ENCODE results near the gene SKIL. TPM values are rescaled to one million over a fixed set of nuclear protein-coding genes. Genes with fewer than 3 reads are reported as not detected.

Gene SKIL
- total and polyA plus RNA-seq, 2 donors from 2014 or later, result 5.6 to 68.2 TPM

GRCh38 chr3:170410428-170411029 lies 53.0 kb downstream of the SKIL start:
- Histone ChIP-seq H3K9me3 (ENCODE audit: control insufficient read depth in 2 of 3, insufficient read depth in 1 of 3, low read length in 3 of 3) (no peaks in the 10 kb centered on the region), H3K4me1 (ENCODE audit: control insufficient read depth in 2 of 3, insufficient read depth in 2 of 3, low read depth in 1 of 3, low read length in 3 of 3) (peaks cover 0 to 3% (median 0%) of the 10 kb centered on the region in 3 donors), H3K27ac (ENCODE audit: low read depth in 2 of 2, low read length in 2 of 2) (no peak overlapping the region), H3K27me3 (ENCODE audit: control insufficient read depth, insufficient read depth, low read length) (no peaks in the 10 kb centered on the region), H3K36me3 (ENCODE audit: control insufficient read depth in 2 of 3, insufficient read depth in 3 of 3, low read length in 3 of 3) (no peaks in the 10 kb centered on the region), H3K9ac (ENCODE audit: low read length in 3 of 3) (no peak overlapping the region), H3K4me3 (ENCODE audit: low read length in 3 of 3) (no peak overlapping the region)
- FAIRE-seq, result peak; percentile 74
- DNase-seq, result peak in 2 of 5 donors; percentile 45 to 67
- intact Hi-C loops (cut with DNase I), result no loop called here
- TF ChIP-seq, protein P1, sequence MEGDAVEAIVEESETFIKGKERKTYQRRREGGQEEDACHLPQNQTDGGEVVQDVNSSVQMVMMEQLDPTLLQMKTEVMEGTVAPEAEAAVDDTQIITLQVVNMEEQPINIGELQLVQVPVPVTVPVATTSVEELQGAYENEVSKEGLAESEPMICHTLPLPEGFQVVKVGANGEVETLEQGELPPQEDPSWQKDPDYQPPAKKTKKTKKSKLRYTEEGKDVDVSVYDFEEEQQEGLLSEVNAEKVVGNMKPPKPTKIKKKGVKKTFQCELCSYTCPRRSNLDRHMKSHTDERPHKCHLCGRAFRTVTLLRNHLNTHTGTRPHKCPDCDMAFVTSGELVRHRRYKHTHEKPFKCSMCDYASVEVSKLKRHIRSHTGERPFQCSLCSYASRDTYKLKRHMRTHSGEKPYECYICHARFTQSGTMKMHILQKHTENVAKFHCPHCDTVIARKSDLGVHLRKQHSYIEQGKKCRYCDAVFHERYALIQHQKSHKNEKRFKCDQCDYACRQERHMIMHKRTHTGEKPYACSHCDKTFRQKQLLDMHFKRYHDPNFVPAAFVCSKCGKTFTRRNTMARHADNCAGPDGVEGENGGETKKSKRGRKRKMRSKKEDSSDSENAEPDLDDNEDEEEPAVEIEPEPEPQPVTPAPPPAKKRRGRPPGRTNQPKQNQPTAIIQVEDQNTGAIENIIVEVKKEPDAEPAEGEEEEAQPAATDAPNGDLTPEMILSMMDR (IDR thresholded peaks at IDR 0.05; ENCODE audit: borderline replicate concordance, extremely low read depth, insufficient read depth), result peak; percentile 60

DNA sequence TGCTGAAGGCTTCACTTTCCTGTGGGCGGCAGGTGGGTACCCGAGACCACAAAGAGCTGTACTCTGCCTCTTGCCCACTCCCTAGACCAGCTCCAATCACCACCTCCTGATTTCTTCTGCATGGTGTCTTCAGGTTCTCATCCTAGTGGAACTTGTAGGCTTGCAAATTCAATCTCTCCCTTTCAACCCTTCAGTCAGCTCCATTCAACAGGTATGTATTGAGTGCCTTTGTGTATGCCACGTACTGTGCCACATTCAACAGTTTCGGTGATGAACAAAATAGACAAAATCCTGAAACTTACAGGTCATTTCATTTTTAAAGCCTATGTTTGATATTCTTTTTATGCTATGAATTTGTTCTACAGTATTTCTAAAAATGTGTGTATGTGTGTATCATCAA lies 55.8 kb downstream of the SKIL start:
- intact Hi-C loops (cut with DNase I), result no loop called here
- no peak for FAIRE-seq
- TF ChIP-seq, protein P1 (IDR thresholded peaks at IDR 0.05; ENCODE audit: borderline replicate concordance, extremely low read depth, insufficient read depth), result no peak

DNA sequence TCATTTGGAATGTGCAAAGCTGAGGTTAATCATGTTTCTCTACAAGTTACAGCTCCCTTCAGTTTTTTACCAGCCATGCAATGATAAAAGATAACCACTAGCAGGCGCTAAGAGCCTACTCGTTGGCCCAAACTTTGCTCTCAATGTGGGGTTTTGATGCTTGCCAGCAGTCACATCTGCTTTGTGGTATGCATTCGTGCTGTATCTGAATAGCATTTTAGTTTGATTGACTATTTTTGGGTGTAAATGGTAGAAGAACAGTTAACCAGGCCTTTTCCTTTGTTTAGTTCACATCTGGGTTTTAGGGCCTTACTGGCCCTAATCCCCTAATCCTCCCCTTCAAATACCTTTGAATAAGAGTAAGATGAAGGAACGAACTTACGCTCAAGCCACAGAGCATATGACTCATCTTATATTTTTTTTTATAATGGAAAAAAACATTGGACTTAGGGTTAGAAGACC lies 56.7 kb downstream of the SKIL start:
- intact Hi-C loops (cut with DNase I), result no loop called here
- DNase-seq (peak in 4 of 5 donors; percentile 61 to 92 (median 76)), FAIRE-seq (no peak)
- H3K9me3 ChIP-seq (ENCODE audit: control insufficient read depth in 2 of 3, insufficient read depth in 1 of 3, low read length in 3 of 3), result no peaks in the 10 kb centered on the region
- no peak overlapping the region for H3K4me3 ChIP-seq (ENCODE audit: low read length in 3 of 3)
- H3K36me3 ChIP-seq (ENCODE audit: control insufficient read depth in 2 of 3, insufficient read depth in 3 of 3, low read length in 3 of 3), result no peaks in the 10 kb centered on the region
- peaks cover 3 to 6% (median 5%) of the 10 kb centered on the region in 3 donors for H3K4me1 ChIP-seq (ENCODE audit: control insufficient read depth in 2 of 3, insufficient read depth in 2 of 3, low read depth in 1 of 3, low read length in 3 of 3)
- H3K27ac ChIP-seq (ENCODE audit: low read depth in 2 of 2, low read length in 2 of 2), result no peak overlapping the region
- H3K27me3 ChIP-seq (ENCODE audit: control insufficient read depth, insufficient read depth, low read length), result peaks cover 4% of the 10 kb centered on the region
- TF ChIP-seq, protein P1 (IDR thresholded peaks at IDR 0.05; ENCODE audit: borderline replicate concordance, extremely low read depth, insufficient read depth), result peak; percentile 97
- H3K9ac ChIP-seq (ENCODE audit: low read length in 3 of 3), result no peak overlapping the region

More for the DNA sequence above, 55.8 kb downstream of the SKIL start:
- Histone ChIP-seq H3K27me3 (ENCODE audit: control insufficient read depth, insufficient read depth, low read length) (peaks cover 4% of the 10 kb centered on the region), H3K4me3 (ENCODE audit: low read length in 3 of 3) (no peak overlapping the region), H3K27ac (ENCODE audit: low read depth in 2 of 2, low read length in 2 of 2) (no peak overlapping the region), H3K9me3 (ENCODE audit: control insufficient read depth in 2 of 3, insufficient read depth in 1 of 3, low read length in 3 of 3) (no peaks in the 10 kb centered on the region), H3K9ac (ENCODE audit: low read length in 3 of 3) (no peak overlapping the region), H3K4me1 (ENCODE audit: control insufficient read depth in 2 of 3, insufficient read depth in 2 of 3, low read depth in 1 of 3, low read length in 3 of 3) (peaks cover 0 to 3% (median under 1%) of the 10 kb centered on the region in 3 donors), H3K36me3 (ENCODE audit: control insufficient read depth in 2 of 3, insufficient read depth in 3 of 3, low read length in 3 of 3) (no peaks in the 10 kb centered on the region)
- DNase-seq, result no peak
